Mesothelial cell of epicardium (in vitro differentiated cells): ENCODE results near the gene LHFPL3. TPM values are rescaled to one million over a fixed set of nuclear protein-coding genes. Genes with fewer than 3 reads are reported as not detected.

Experiments
- DNase-seq, 2 experiments: peaks; one replicate each; pipeline ENCODE4 v3.0.0; 2021; ENCODE audit warnings: low spot score in 2 of 2; ENCODE audit not compliant: unreplicated experiment in 2 of 2
- H3K27ac Mint-ChIP-seq: 2 replicates; pipeline ENCODE4 v1.8.0; 2021; ENCODE audit warnings: mixed read lengths
- H3K27me3 Mint-ChIP-seq: 2 replicates; pipeline ENCODE4 v1.8.0; 2021; ENCODE audit warnings: low read depth, mixed read lengths
- H3K36me3 Mint-ChIP-seq: 2 replicates; pipeline ENCODE4 v1.8.0; 2021; ENCODE audit warnings: mixed read lengths
- H3K4me1 Mint-ChIP-seq: 2 replicates; pipeline ENCODE4 v1.8.0; 2021; ENCODE audit warnings: mixed read lengths
- H3K4me3 Mint-ChIP-seq: 2 replicates; pipeline ENCODE4 v1.8.0; 2021; ENCODE audit warnings: mild to moderate bottlenecking, moderate library complexity, mixed read lengths
- H3K9me3 Mint-ChIP-seq: 2 replicates; pipeline ENCODE4 v1.8.0; 2021; ENCODE audit warnings: mixed read lengths
- total RNA-seq: library from RNA; stranded (reverse); gene quantifications from 3 replicates; pipeline ENCODE4 v1.2.1, GENCODE V29; 2021
- TF ChIP-seq, protein P1 (sequence below): fragments of 200-600 bp; sonication (generic); IDR thresholded peaks from one replicate; pipeline ENCODE4 v1.5.0; 2021; ENCODE audit warnings: antibody characterized with exemption; ENCODE audit not compliant: unreplicated experiment

Gene LHFPL3
- total RNA-seq, 1 donor from 2014 or later = not detected

DNA sequence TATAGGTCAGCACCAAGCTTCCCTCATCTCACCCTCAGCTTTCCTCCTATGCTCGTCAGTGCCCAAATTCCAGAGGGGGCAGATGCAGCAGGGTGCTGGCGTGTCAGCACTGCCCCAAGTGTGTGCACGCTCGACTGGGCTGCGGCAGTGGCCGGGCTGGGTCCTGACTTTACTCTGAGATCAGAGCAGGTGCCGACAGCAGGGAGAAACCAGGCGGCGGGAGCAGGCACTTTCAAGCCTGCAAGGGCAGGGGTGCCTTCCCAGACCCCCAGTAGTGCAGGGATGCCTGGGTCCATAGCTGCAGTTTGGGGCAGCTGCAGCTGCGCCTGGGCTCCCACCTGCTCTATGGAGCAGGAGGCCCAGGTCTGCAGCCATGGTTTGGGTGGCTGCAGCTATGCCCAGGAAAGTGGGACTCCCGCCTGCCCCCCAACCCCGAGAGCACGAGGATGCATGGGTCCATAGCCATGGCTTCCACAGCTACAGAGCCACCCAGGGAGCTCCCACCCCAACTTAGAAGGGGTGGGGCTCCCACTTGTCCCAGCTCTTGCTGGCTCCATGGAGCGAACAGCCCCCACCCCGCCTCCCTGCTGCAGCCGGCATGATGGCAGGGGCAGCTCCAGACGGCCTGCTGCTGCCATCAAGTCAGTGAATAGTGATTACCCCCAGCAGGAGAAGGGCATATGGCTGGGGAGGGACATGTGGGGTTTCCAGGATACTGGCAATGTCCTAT is 486.4 kb downstream of the LHFPL3 start:
- H3K9me3 Mint-ChIP-seq = no peaks in the 10 kb centered on the region
- H3K4me1 Mint-ChIP-seq = peaks cover 8% of the 10 kb centered on the region
- no peak for DNase-seq
- no peak overlapping the region for H3K4me3 Mint-ChIP-seq
- no peaks in the 10 kb centered on the region for H3K36me3 Mint-ChIP-seq
- TF ChIP-seq, protein P1, sequence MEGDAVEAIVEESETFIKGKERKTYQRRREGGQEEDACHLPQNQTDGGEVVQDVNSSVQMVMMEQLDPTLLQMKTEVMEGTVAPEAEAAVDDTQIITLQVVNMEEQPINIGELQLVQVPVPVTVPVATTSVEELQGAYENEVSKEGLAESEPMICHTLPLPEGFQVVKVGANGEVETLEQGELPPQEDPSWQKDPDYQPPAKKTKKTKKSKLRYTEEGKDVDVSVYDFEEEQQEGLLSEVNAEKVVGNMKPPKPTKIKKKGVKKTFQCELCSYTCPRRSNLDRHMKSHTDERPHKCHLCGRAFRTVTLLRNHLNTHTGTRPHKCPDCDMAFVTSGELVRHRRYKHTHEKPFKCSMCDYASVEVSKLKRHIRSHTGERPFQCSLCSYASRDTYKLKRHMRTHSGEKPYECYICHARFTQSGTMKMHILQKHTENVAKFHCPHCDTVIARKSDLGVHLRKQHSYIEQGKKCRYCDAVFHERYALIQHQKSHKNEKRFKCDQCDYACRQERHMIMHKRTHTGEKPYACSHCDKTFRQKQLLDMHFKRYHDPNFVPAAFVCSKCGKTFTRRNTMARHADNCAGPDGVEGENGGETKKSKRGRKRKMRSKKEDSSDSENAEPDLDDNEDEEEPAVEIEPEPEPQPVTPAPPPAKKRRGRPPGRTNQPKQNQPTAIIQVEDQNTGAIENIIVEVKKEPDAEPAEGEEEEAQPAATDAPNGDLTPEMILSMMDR = no peak
- no peak overlapping the region for H3K27ac Mint-ChIP-seq
- H3K27me3 Mint-ChIP-seq = peaks cover 46% of the 10 kb centered on the region

DNA sequence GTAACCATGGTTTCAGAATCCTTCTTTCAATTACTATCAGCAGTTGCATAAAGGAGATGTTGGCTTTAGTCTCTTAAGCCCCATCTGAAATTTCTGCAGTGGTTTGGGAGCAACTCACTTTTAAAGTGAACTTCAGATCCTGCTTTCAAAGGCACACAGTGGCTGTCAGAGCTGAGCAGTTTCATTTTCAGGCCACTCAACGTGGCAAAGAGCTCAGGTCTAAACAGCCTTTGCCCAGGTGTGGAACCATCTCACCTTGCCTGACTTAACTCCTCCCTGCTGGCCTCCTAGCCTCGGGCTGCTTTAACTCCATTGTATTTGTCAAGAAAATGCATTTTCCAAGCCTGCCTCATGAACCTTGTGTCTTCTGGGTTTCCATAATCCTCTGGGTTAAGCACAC is 488.1 kb downstream of the LHFPL3 start:
- Mint-ChIP-seq H3K4me3 (no peak overlapping the region), H3K9me3 (no peaks in the 10 kb centered on the region), H3K27ac (no peak overlapping the region), H3K27me3 (peaks cover 34% of the 10 kb centered on the region), H3K36me3 (no peaks in the 10 kb centered on the region), H3K4me1 (peaks cover 8% of the 10 kb centered on the region)
- TF ChIP-seq, protein P1 = no peak
- DNase-seq = no peak

DNA sequence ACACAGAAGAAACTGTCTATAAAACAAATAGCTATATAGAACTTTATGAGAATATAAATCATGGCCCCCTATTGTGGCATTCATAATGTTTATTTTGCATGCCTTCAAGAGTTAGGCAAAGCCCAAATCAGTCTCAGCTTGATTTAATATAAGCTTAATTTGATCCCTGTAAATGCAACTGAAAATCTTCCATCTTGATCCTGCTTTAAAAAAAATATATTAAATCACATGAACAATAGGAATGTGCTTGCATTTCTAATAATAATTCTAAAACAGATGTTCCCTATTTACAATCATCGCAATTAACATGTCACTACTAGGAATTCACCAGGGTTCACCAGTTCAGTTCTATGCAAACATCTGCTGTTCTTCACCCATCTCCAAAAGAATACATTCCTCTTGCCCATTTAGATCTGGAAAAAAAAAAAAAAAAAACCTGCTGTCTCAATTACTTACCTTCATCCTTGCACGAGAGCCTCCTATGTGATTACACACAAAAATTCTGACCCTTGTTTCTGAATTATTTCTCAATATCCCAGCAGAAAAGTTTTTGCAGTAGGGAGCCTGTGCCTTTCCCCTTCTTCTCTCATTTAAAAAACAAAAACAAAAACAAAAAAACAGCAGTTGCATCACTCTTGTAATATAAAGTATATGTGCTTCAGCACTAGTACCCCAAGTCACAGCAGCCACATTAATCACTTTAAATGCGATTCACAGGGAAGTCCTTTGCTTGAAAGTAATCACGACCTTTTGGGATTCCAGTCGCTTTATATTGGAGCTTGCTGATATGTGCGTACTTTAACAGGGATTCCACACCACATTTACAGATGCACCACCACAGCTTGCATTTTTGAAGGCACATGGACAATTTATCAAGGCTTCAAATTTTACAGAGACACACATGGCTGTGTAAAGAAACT is 490.8 kb downstream of the LHFPL3 start:
- Mint-ChIP-seq H3K27ac (no peak overlapping the region), H3K36me3 (no peaks in the 10 kb centered on the region), H3K4me1 (peaks cover 8% of the 10 kb centered on the region), H3K4me3 (no peak overlapping the region), H3K9me3 (no peaks in the 10 kb centered on the region), H3K27me3 (peaks cover 25% of the 10 kb centered on the region)
- no peak for DNase-seq
- TF ChIP-seq, protein P1 = no peak

DNA sequence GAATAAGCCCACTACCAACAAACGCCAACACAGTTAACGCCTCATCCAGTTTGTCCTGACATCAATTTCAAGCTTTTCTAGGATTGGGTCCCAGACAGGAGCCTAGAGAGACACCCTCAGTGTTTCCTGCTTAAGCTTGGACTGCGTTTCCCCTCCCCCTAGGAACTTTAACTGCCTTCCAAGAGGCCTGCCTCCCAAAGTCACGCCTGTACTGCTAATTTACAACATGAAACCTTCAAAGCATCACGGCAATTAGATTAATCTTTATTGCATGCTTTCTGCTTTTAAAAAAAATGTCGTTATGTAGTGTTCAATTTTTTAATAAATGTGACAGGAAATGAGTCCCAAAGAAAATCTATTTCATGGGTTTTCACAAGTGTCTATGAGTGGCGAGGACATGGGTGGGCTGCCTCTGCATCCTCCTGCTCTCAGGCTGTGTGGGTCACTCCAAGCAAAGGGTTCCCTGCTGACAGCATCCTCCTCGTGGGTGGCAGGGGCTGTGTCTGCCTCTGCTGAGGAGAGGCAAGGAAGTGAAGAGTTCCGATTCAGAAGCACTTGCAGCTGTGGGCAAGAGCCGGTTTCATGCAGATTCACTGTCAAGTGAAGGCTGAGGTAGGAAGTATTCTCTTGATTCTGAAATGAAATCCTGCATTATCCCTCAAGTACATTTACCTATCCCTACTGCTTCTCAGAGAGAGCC is 492.6 kb downstream of the LHFPL3 start:
- DNase-seq = no peak
- no peaks in the 10 kb centered on the region for H3K9me3 Mint-ChIP-seq
- H3K4me3 Mint-ChIP-seq = no peak overlapping the region
- H3K27ac Mint-ChIP-seq = no peak overlapping the region
- no peaks in the 10 kb centered on the region for H3K36me3 Mint-ChIP-seq
- TF ChIP-seq, protein P1 = no peak
- peaks cover 15% of the 10 kb centered on the region for H3K27me3 Mint-ChIP-seq
- peaks cover 8% of the 10 kb centered on the region for H3K4me1 Mint-ChIP-seq

DNA sequence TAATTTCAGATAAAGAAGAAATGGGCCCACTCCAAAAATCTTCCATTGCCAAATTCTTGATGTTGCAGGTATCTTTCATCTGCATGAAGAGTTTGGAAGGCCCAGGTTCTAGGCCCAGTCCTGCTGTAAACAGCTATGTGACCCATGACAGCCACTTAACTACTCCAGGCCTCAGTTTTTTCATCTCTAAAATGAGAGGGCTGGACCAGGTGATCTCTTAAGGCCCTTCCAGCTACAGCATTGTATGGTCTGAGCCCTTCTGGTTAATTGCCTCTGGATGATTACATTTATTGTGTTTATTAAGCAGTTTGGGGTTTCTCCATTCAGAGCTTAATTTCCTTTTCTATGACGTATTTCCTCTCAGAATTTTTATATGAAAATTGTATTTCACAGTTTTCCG is 494.8 kb downstream of the LHFPL3 start:
- no peaks in the 10 kb centered on the region for H3K9me3 Mint-ChIP-seq
- H3K4me3 Mint-ChIP-seq = no peak overlapping the region
- H3K36me3 Mint-ChIP-seq = no peaks in the 10 kb centered on the region
- DNase-seq = no peak
- peaks cover 11% of the 10 kb centered on the region for H3K27me3 Mint-ChIP-seq
- TF ChIP-seq, protein P1 = no peak
- H3K4me1 Mint-ChIP-seq = peaks cover 8% of the 10 kb centered on the region
- H3K27ac Mint-ChIP-seq = no peak overlapping the region
